HG03196 (cell line): ENCODE results near the gene GLYATL1.
A peak's percentile ranks its signal among the peaks of the same experiment; 100 is the strongest.

ENCODE experiments used
- ATAC-seq: cut with Tn5 transposase; IDR thresholded peaks from one replicate; pipeline ENCODE4 v1.9.1; 2021; ENCODE audit not compliant: unreplicated experiment

GLYATL1 gene

GRCh38 chr11:58926251-58926650, 13.0 kb upstream of the GLYATL1 start:
- no peak for ATAC-seq

GRCh38 chr11:58926695-58927094, 12.6 kb upstream of the GLYATL1 start:
- no peak for ATAC-seq

GRCh38 chr11:58927393-58928106, 11.7 kb upstream of the GLYATL1 start:
- no peak for ATAC-seq

GRCh38 chr11:58928107-58928499, 11.2 kb upstream of the GLYATL1 start:
- no peak for ATAC-seq

- ATAC-seq, result no peak
These were observed 10.6 kb upstream of the GLYATL1 start for GRCh38 chr11:58928691-58929090.

GRCh38 chr11:58930926-58931325, 8.4 kb upstream of the GLYATL1 start:
- no peak for ATAC-seq

- no peak for ATAC-seq
These were observed 5.6 kb upstream of the GLYATL1 start for GRCh38 chr11:58933661-58934060.

- ATAC-seq, result no peak
These were observed 4.3 kb upstream of the GLYATL1 start for GRCh38 chr11:58934945-58935513.

- ATAC-seq, result no peak
These were observed 890 bp upstream of the GLYATL1 start for GRCh38 chr11:58938398-58938797.

- ATAC-seq, result no peak
These were observed 740 bp downstream of the GLYATL1 start for GRCh38 chr11:58940028-58940427.

- ATAC-seq, result no peak
These were observed 2.5 kb downstream of the GLYATL1 start for GRCh38 chr11:58941838-58942237.

GRCh38 chr11:58945663-58946062, 6.4 kb downstream of the GLYATL1 start:
- ATAC-seq, result no peak

GRCh38 chr11:58949184-58949583, 9.9 kb downstream of the GLYATL1 start:
- ATAC-seq, result no peak

- ATAC-seq, result no peak
These were observed 18.6 kb downstream of the GLYATL1 start for GRCh38 chr11:58957922-58958321.

GRCh38 chr11:58958500-58958899, 19.2 kb downstream of the GLYATL1 start:
- ATAC-seq, result peak; percentile 58

GRCh38 chr11:58963551-58964104, 24.3 kb downstream of the GLYATL1 start:
- no peak for ATAC-seq

GRCh38 chr11:58965246-58965985, 26.1 kb downstream of the GLYATL1 start:
- no peak for ATAC-seq

- no peak for ATAC-seq
These were observed 29.0 kb downstream of the GLYATL1 start for GRCh38 chr11:58968251-58968711.

GRCh38 chr11:58977470-58977869, 38.2 kb downstream of the GLYATL1 start:
- no peak for ATAC-seq

GRCh38 chr11:58979222-58979621, 39.9 kb downstream of the GLYATL1 start:
- ATAC-seq, result no peak

- no peak for ATAC-seq
These were observed 41.0 kb downstream of the GLYATL1 start for GRCh38 chr11:58980159-58980843.
